DND-41 (cell line): ENCODE measurements around the gene SOAT2.

Experiments
- ATAC-seq: fragments of 200-7000 bp; cut with Tn5 transposase; 3 replicates; pipeline ENCODE4 v1.9.1; 2021; ENCODE audit warnings: low read depth; ENCODE audit not compliant: insufficient read depth
- DNase-seq: peaks from one replicate; pipeline ENCODE4 v3.0.0-alpha.2; 2020
- H2AFZ ChIP-seq: 2 replicates; pipeline ENCODE4 v1.6.0; 2012; ENCODE audit warnings: low read depth, low read length
- H3K27ac ChIP-seq: 2 replicates; pipeline ENCODE4 v1.5.1; 2012; ENCODE audit warnings: low read length, inconsistent platforms
- H3K27me3 ChIP-seq: fragments of 200-600 bp; sonication (generic); 2 replicates; pipeline ENCODE4 v1.6.0; 2012; ENCODE audit warnings: low read length, mild to moderate bottlenecking, inconsistent platforms; ENCODE audit not compliant: insufficient read depth, poor library complexity
- H3K36me3 ChIP-seq: 2 replicates; pipeline ENCODE4 v1.5.1; 2012; ENCODE audit warnings: low read length, inconsistent platforms; ENCODE audit not compliant: insufficient read depth
- H3K4me1 ChIP-seq: 2 replicates; pipeline ENCODE4 v1.5.1; 2012; ENCODE audit warnings: mild to moderate bottlenecking, low read length; ENCODE audit not compliant: insufficient read depth
- H3K4me2 ChIP-seq: 2 replicates; pipeline ENCODE4 v1.6.0; 2012; ENCODE audit warnings: mild to moderate bottlenecking, moderate library complexity, low read length, inconsistent platforms; ENCODE audit not compliant: insufficient read depth
- H3K4me3 ChIP-seq, 2 experiments: fragments of 200-600 bp in 1 of 2; shearing (Covaris generic) in 1 of 2; 2 replicates each; pipeline ENCODE4 v1.5.1; 2012 to 2016; ENCODE audit warnings: inconsistent platforms in 2 of 2, low read length in 2 of 2, mild to moderate bottlenecking in 2 of 2, low read depth in 1 of 2, moderate library complexity in 1 of 2
- H3K79me2 ChIP-seq: 2 replicates; pipeline ENCODE4 v1.6.0; 2012; ENCODE audit warnings: low read length, inconsistent platforms; ENCODE audit not compliant: insufficient read depth
- H3K9ac ChIP-seq: 2 replicates; pipeline ENCODE4 v1.6.0; 2012; ENCODE audit warnings: low read depth, mild to moderate bottlenecking, inconsistent platforms, low read length, moderate library complexity
- H3K9me3 ChIP-seq: 2 replicates; pipeline ENCODE4 v1.5.1; 2012; ENCODE audit warnings: low read length, moderate library complexity, mild to moderate bottlenecking, inconsistent platforms; ENCODE audit not compliant: insufficient read depth, severe bottlenecking
- H4K20me1 ChIP-seq: 2 replicates; pipeline ENCODE4 v1.6.0; 2012; ENCODE audit warnings: low read length; ENCODE audit not compliant: insufficient read depth
- CTCF ChIP-seq: IDR thresholded peaks from 2 replicates; pipeline ENCODE4 v1.5.1; 2012; ENCODE audit warnings: borderline replicate concordance, low read length, moderate library complexity, mild to moderate bottlenecking; ENCODE audit not compliant: poor library complexity, severe bottlenecking; ENCODE audit errors: extremely low read depth
- EZH2 ChIP-seq: IDR thresholded peaks from 3 replicates; pipeline ENCODE4 v1.6.1; 2012; ENCODE audit warnings: borderline replicate concordance, low read depth, mild to moderate bottlenecking, moderate library complexity, low read length, inconsistent platforms; ENCODE audit not compliant: severe bottlenecking

The SOAT2 gene

GRCh38 chr12:53070877-53071492 is 32.3 kb upstream of the SOAT2 start:
- H3K27ac ChIP-seq, result no peak overlapping the region
- H3K4me1 ChIP-seq, result no peaks in the 10 kb centered on the region
- H3K36me3 ChIP-seq, result peaks cover 48% of the 10 kb centered on the region
- ATAC-seq, result no peak
- no peaks in the 10 kb centered on the region for H3K27me3 ChIP-seq
- H3K4me3 ChIP-seq, result no peak overlapping the region
- TF ChIP-seq EZH2, result no peak
- no peak for TF ChIP-seq CTCF
- no peak overlapping the region for H2AFZ ChIP-seq
- H3K9me3 ChIP-seq, result no peaks in the 10 kb centered on the region
- H4K20me1 ChIP-seq, result peaks cover 4% of the 10 kb centered on the region; the same call in 1 of the 2 replicates
- DNase-seq, result no peak
- H3K4me2 ChIP-seq, result no peak overlapping the region
- no peak overlapping the region for H3K9ac ChIP-seq
- no peaks in the 10 kb centered on the region for H3K79me2 ChIP-seq

GRCh38 chr12:53071591-53072551 is 31.4 kb upstream of the SOAT2 start:
- Histone ChIP-seq H3K4me2 (no peak overlapping the region), H3K4me3 (no peak overlapping the region)

GRCh38 chr12:53073881-53074280 is 29.4 kb upstream of the SOAT2 start:
- H3K79me2 ChIP-seq, result peaks cover 9% of the 10 kb centered on the region
- H3K9me3 ChIP-seq, result no peaks in the 10 kb centered on the region
- H3K4me1 ChIP-seq, result peaks cover 13% of the 10 kb centered on the region
- H2AFZ ChIP-seq, result no peak overlapping the region
- no peak for DNase-seq
- no peak for ATAC-seq
- no peak overlapping the region for H3K27ac ChIP-seq
- peaks cover 46% of the 10 kb centered on the region for H3K36me3 ChIP-seq
- peaks cover 4% of the 10 kb centered on the region; the same call in 1 of the 2 replicates for H4K20me1 ChIP-seq
- no peak overlapping the region for H3K9ac ChIP-seq
- H3K4me2 ChIP-seq, result no peak overlapping the region
- TF ChIP-seq EZH2 (no peak), CTCF (no peak)
- no peak overlapping the region for H3K4me3 ChIP-seq
- H3K27me3 ChIP-seq, result no peaks in the 10 kb centered on the region

More at GRCh38 chr12:53071591-53072551, 31.4 kb upstream of the SOAT2 start:
- Histone ChIP-seq H3K9me3 (no peaks in the 10 kb centered on the region), H3K79me2 (no peaks in the 10 kb centered on the region), H3K27me3 (no peaks in the 10 kb centered on the region), H4K20me1 (peaks cover 4% of the 10 kb centered on the region; the same call in 1 of the 2 replicates), H2AFZ (no peak overlapping the region), H3K4me1 (no peaks in the 10 kb centered on the region), H3K36me3 (peaks cover 48% of the 10 kb centered on the region), H3K9ac (no peak overlapping the region), H3K27ac (no peak overlapping the region)
- TF ChIP-seq CTCF, result no peak
- TF ChIP-seq EZH2, result no peak
- no peak for ATAC-seq
- DNase-seq, result no peak
